ENCODE measurements around the gene DLGAP4. TPM values are rescaled to one million over a fixed set of nuclear protein-coding genes. Genes with fewer than 3 reads are reported as not detected.

The DLGAP4 gene
- total RNA-seq, 1 experiment from 2014 or later: 80.3 TPM

GRCh38 chr20:36362261-36362660 is 56.1 kb downstream of the DLGAP4 start:
- no TSS peak for BruUV-seq (replicated peaks)
- no peaks in the 10 kb centered on the region for H3K36me3 Mint-ChIP-seq (ENCODE audit: insufficient read depth, unreplicated experiment)
- no peaks in the 10 kb centered on the region for H3K4me1 Mint-ChIP-seq (ENCODE audit: insufficient read depth, unreplicated experiment)
- ChIA-PET POLR2A (no interaction called here), CTCF (no interaction called here)
- no peak overlapping the region for H3K27ac Mint-ChIP-seq (ENCODE audit: low read depth, unreplicated experiment)
- no peak for TF ChIP-seq CTCF (IDR thresholded peaks at IDR 0.05; ENCODE audit: unreplicated experiment)
- H3K9me3 Mint-ChIP-seq (ENCODE audit: unreplicated experiment): no peaks in the 10 kb centered on the region
- intact Hi-C loops (cut with micrococcal nuclease): no loop called here
- H3K27me3 Mint-ChIP-seq (ENCODE audit: insufficient read depth, unreplicated experiment): peaks cover 76% of the 10 kb centered on the region
- no peak overlapping the region for H3K4me3 Mint-ChIP-seq (ENCODE audit: unreplicated experiment)
- no peak for DNase-seq (ENCODE audit: unreplicated experiment)

GRCh38 chr20:36362978-36363713 is 57.0 kb downstream of the DLGAP4 start:
- BruUV-seq (replicated peaks): no TSS peak
- no peak overlapping the region for H3K27ac Mint-ChIP-seq (ENCODE audit: low read depth, unreplicated experiment)
- no peaks in the 10 kb centered on the region for H3K9me3 Mint-ChIP-seq (ENCODE audit: unreplicated experiment)
- H3K27me3 Mint-ChIP-seq (ENCODE audit: insufficient read depth, unreplicated experiment): peaks cover 76% of the 10 kb centered on the region
- no peaks in the 10 kb centered on the region for H3K4me1 Mint-ChIP-seq (ENCODE audit: insufficient read depth, unreplicated experiment)
- CTCF ChIA-PET: interaction anchor here (1.6 kb wide), 1 partner anchor 160 kb away, joined by 9 read pairs; no protein-coding TSS in a partner anchor
- H3K4me3 Mint-ChIP-seq (ENCODE audit: unreplicated experiment): no peak overlapping the region
- TF ChIP-seq CTCF (IDR thresholded peaks at IDR 0.05; ENCODE audit: unreplicated experiment): no peak
- intact Hi-C loops (cut with micrococcal nuclease): no loop called here
- POLR2A ChIA-PET: no interaction called here
- no peak for DNase-seq (ENCODE audit: unreplicated experiment)
- no peaks in the 10 kb centered on the region for H3K36me3 Mint-ChIP-seq (ENCODE audit: insufficient read depth, unreplicated experiment)

DNA sequence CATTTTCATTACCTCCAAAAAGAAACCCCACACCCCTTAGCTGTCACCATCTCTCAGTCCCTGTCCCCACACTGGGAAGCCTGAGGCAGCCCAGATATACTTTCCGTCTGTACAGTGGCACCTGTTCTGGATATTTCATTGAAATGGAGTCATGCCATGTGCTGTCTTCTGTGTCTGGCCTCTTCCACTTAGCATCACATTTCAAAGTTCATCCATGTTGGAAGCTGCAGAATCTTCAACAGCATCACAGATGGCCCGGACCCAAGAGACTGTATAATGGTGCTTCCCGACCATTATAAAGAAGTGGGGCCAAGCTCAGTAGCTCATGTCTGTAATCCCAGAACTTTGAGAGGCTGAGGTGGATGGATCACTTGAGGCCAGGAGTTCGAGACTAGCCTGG is 58.4 kb downstream of the DLGAP4 start:
- no peak overlapping the region for H3K27ac Mint-ChIP-seq (ENCODE audit: low read depth, unreplicated experiment)

More for the DNA sequence above, 58.4 kb downstream of the DLGAP4 start:
- CTCF ChIA-PET: interaction anchor here (0.6 kb wide), 1 partner anchor 163 kb away, joined by 3 read pairs; no protein-coding TSS in a partner anchor
- POLR2A ChIA-PET: no interaction called here
- no TSS peak for BruUV-seq (replicated peaks)
- Mint-ChIP-seq H3K4me3 (ENCODE audit: unreplicated experiment) (no peak overlapping the region), H3K9me3 (ENCODE audit: unreplicated experiment) (no peaks in the 10 kb centered on the region), H3K36me3 (ENCODE audit: insufficient read depth, unreplicated experiment) (no peaks in the 10 kb centered on the region), H3K27me3 (ENCODE audit: insufficient read depth, unreplicated experiment) (peaks cover 73% of the 10 kb centered on the region), H3K4me1 (ENCODE audit: insufficient read depth, unreplicated experiment) (no peaks in the 10 kb centered on the region)
- no peak for TF ChIP-seq CTCF (IDR thresholded peaks at IDR 0.05; ENCODE audit: unreplicated experiment)
- DNase-seq (ENCODE audit: unreplicated experiment): no peak
- intact Hi-C loops (cut with micrococcal nuclease): no loop called here
